ENCODE data around the gene CDKL4. TPM values are rescaled to one million over a fixed set of nuclear protein-coding genes. Genes with fewer than 3 reads are reported as not detected.
"Not testable (repeated sequence)": the region's sequence is repeated elsewhere in the genome, so short reads cannot be mapped to it uniquely, and the experiment has no call there.

The CDKL4 gene
- total RNA-seq, 4 donors from 2014 or later, result 0.39 to 1.9 (median 1.4) TPM; not detected in 1

DNA sequence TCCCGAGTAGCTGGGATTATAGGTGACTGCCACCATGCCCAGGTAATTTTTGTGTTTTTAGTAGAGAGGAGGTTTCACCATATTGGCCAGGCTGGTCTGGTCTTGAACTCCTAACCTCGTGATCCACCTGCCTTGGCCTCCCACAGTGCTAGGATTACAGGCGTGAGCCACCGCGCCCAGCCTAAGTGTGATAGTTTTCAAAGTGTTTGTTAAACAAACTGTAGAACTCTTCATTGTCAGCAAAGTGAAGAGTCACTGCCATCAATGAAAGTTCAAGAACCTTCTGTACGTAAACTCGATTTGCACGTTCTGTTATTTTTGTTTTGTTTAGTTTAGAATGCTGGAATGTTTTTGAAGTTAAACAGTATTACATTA is 104.9 kb downstream of the CDKL4 start:
- H3K4me1 ChIP-seq, result peaks cover 4 to 19% (median 11%) of the 10 kb centered on the region in 3 donors
- no peak overlapping the region for H3K27ac ChIP-seq
- H3K4me3 ChIP-seq, result no peak overlapping the region
- TF ChIP-seq POLR2A (IDR thresholded peaks at IDR 0.05), result no peak
- TF ChIP-seq, protein P1, sequence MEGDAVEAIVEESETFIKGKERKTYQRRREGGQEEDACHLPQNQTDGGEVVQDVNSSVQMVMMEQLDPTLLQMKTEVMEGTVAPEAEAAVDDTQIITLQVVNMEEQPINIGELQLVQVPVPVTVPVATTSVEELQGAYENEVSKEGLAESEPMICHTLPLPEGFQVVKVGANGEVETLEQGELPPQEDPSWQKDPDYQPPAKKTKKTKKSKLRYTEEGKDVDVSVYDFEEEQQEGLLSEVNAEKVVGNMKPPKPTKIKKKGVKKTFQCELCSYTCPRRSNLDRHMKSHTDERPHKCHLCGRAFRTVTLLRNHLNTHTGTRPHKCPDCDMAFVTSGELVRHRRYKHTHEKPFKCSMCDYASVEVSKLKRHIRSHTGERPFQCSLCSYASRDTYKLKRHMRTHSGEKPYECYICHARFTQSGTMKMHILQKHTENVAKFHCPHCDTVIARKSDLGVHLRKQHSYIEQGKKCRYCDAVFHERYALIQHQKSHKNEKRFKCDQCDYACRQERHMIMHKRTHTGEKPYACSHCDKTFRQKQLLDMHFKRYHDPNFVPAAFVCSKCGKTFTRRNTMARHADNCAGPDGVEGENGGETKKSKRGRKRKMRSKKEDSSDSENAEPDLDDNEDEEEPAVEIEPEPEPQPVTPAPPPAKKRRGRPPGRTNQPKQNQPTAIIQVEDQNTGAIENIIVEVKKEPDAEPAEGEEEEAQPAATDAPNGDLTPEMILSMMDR (IDR thresholded peaks at IDR 0.05), result no peak
- no peaks in the 10 kb centered on the region for H3K9me3 ChIP-seq
- no peaks in the 10 kb centered on the region for H3K36me3 ChIP-seq
- WGBS, 2 donors (ENCODE audit: low coverage in 1 of 2), result 81 to 90% methylated on average over 8 of the region's 8 CpGs
- no peaks in the 10 kb centered on the region for H3K27me3 ChIP-seq
- ATAC-seq, result no peak

DNA sequence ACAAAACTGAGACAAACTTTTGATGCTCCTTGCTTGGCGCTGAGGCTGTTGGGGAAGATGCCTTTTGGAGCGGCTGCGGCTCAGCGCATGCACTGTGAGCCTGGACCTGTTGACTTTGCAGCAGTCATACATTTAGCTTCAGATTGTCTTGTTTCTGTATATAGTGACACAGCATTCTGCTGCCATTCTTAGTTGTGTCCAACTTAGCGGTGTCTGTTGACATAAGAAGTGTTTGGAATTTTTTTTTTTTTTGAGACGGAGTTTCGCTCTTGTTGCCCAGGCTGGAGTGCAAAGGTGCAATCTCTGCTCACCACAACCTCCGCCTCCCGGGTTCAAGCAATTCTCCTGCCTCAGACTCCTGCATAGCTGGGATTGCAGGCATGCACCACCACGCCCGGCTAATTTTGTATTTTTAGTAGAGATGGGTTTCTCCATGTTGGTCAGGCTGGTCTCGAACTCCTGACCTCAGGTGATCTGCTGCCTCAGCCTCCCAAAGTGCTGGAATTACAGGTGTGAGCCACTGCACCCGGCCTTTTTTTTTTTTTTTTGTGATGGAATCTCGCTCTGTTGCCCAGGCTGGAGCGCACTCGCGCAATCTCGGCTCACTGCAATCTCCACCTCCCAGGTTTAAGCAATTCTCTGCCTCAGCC is 105.5 kb downstream of the CDKL4 start:
- 88 to 95% methylated on average over 6 to 9 of the region's 18 CpGs for WGBS, 2 donors (ENCODE audit: low coverage in 1 of 2)

DNA sequence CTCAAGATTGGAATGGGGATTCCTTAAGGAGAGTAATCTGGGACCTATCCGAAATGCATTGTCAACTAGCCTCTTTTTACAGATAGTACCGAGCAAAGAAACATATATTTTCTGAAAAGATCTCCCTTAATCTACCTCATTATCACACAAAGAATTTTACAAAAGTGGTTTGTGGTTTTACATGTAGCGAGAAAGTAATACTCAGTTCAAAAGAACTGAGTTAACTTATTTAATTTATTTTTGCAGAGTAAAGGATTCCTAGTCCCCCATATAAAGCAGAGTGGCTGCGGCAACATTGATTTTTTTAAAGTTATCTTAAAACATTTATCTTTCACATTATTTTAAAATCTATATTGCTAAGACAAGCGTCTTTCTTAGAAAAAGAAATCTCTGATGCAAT is 107.0 kb downstream of the CDKL4 start:
- ATAC-seq, result no peak
- Histone ChIP-seq H3K9me3 (no peaks in the 10 kb centered on the region), H3K4me3 (no peak overlapping the region), H3K27ac (no peak overlapping the region), H3K36me3 (no peaks in the 10 kb centered on the region), H3K4me1 (peaks cover 1 to 12% (median 8%) of the 10 kb centered on the region in 3 donors), H3K27me3 (no peaks in the 10 kb centered on the region)
- WGBS, 2 donors (ENCODE audit: low coverage in 1 of 2), result 86 to 94% methylated on average over 5 of the region's 5 CpGs
- TF ChIP-seq, protein P1 (IDR thresholded peaks at IDR 0.05), result no peak
- no peak for TF ChIP-seq POLR2AphosphoS5 (IDR thresholded peaks at IDR 0.05)
- TF ChIP-seq POLR2A (IDR thresholded peaks at IDR 0.05), result no peak
- TF ChIP-seq EP300 (IDR thresholded peaks at IDR 0.05), result no peak

More for the DNA sequence above, 105.5 kb downstream of the CDKL4 start:
- not testable (repeated sequence) for H3K36me3 ChIP-seq, ATAC-seq, H3K27ac ChIP-seq, H3K9me3 ChIP-seq, H3K27me3 ChIP-seq, H3K4me3 ChIP-seq
- peaks cover 4 to 19% (median 11%) of the 10 kb centered on the region in 3 donors for H3K4me1 ChIP-seq

DNA sequence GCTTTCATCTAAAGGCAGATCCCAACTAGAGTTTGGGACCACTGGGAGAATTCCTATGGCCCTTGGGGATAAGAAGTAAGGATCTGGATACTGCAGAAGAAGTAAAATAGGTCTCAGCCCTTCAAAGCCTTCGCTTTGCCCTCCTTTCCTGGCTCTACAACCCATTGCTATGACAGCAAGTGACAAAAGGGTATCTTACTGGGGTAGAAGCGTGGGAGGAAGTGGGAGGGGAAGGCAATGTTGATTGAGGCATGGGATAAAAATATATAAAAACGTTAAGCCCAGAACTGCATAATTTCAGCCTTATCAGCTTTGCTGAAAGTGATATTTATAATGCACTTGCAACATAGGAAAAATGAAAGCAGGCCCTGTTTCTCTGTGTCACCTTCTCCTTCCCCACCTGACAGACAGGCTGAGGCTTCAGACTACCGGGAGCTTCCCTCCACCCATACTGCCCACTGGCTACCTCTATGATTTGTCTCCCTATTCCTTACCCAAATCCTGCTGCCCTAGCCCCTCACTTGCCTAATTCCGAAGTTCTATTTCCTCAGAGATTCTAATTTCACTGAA is 108.0 kb downstream of the CDKL4 start:
- H3K27ac ChIP-seq, result no peak overlapping the region
- H3K4me1 ChIP-seq, result peaks cover 0 to 2% (median 1%) of the 10 kb centered on the region in 3 donors
- no peak for ATAC-seq
- no peak for TF ChIP-seq EP300 (IDR thresholded peaks at IDR 0.05)
- TF ChIP-seq POLR2A (IDR thresholded peaks at IDR 0.05), result no peak
- WGBS, 2 donors (ENCODE audit: low coverage in 1 of 2), result 77 to 80% methylated on average over 5 of the region's 5 CpGs
- no peaks in the 10 kb centered on the region for H3K9me3 ChIP-seq
- H3K4me3 ChIP-seq, result no peak overlapping the region
- H3K36me3 ChIP-seq, result no peaks in the 10 kb centered on the region
- H3K27me3 ChIP-seq, result no peaks in the 10 kb centered on the region

DNA sequence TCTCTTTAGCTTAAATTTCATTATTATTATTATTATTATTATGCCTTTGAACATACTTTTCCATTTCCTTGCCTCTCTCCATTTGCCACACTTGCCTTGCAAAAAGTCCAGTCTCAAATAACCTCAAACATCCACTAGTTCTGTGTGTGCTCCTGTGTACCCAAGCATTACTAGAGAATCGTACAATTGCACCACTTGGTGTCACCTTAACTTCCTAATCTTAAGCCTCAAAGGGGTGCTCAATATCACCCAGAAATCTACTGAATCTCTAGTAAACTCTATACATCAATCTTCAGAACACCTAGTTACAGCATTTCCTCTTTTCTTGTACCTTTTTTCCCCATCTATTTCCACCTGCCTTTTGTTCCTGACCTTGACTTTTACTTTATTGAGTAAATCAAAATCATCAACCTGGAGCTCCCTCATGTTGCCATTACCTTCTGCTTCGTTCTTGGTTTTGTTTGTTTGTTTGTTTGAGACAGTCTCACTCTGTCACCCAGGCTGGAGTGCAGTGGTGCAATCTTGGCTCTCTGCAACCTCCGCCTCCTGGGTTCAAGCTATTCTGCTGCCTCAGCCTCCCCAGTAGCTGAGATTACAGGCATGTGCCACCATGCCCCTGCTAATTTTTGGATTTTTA is 110.4 kb downstream of the CDKL4 start:
- Histone ChIP-seq H3K27ac (no peak overlapping the region), H3K27me3 (no peaks in the 10 kb centered on the region), H3K4me1 (peaks cover 0 to 2% (median 0%) of the 10 kb centered on the region in 3 donors), H3K4me3 (no peak overlapping the region), H3K36me3 (no peaks in the 10 kb centered on the region), H3K9me3 (no peaks in the 10 kb centered on the region)
- WGBS, 2 donors (ENCODE audit: low coverage in 1 of 2), result 87 to 90% methylated on average over 1 to 3 of the region's 3 CpGs
- no peak for ATAC-seq
- TF ChIP-seq POLR2A (IDR thresholded peaks at IDR 0.05) (no peak), EP300 (IDR thresholded peaks at IDR 0.05) (no peak), POLR2AphosphoS5 (IDR thresholded peaks at IDR 0.05) (no peak)
- TF ChIP-seq, protein P1 (IDR thresholded peaks at IDR 0.05), result no peak

DNA sequence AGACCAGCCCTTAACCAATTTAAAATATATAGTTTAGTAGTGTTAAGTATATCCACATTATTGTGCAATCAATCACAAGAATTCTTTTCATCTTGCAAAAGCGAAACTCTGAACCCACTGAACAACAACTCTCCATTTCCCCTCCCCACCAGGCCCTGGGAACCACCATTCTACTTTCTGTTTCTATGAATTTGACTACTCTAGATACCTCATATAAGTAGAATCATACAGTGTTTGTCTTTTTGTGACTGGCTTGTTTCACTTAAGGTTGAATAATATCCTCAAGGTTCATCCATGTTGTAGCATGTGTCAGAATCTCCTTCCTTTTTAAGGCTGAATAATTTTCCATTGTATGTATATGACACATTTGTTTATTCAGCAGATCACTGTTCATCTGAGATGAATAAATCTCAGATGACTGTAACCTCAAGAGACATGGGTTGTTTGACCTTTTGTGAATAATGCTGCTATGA is 114.8 kb downstream of the CDKL4 start:
- H3K27ac ChIP-seq, result no peak overlapping the region
- no peak overlapping the region for H3K4me3 ChIP-seq
- 75 to 91% methylated on average over 1 of the region's 1 CpG for WGBS, 2 donors (ENCODE audit: low coverage in 1 of 2)
- H3K27me3 ChIP-seq, result no peaks in the 10 kb centered on the region
- H3K4me1 ChIP-seq, result peaks cover 0 to 18% (median 0%) of the 10 kb centered on the region in 3 donors
- H3K9me3 ChIP-seq, result no peaks in the 10 kb centered on the region
- no peak for ATAC-seq
- H3K36me3 ChIP-seq, result no peaks in the 10 kb centered on the region
- TF ChIP-seq POLR2A (IDR thresholded peaks at IDR 0.05) (no peak), EP300 (IDR thresholded peaks at IDR 0.05) (no peak), POLR2AphosphoS5 (IDR thresholded peaks at IDR 0.05) (no peak)
- TF ChIP-seq, protein P1 (IDR thresholded peaks at IDR 0.05), result no peak
